ENCODE measurements around the gene KLHL3. TPM values are rescaled to one million over a fixed set of nuclear protein-coding genes. Genes with fewer than 3 reads are reported as not detected.
"Not testable (repeated sequence)": the region's sequence is repeated elsewhere in the genome, so short reads cannot be mapped to it uniquely, and the experiment has no call there.

The KLHL3 gene
- total RNA-seq, 1 experiment from 2014 or later = 0.58 TPM

DNA sequence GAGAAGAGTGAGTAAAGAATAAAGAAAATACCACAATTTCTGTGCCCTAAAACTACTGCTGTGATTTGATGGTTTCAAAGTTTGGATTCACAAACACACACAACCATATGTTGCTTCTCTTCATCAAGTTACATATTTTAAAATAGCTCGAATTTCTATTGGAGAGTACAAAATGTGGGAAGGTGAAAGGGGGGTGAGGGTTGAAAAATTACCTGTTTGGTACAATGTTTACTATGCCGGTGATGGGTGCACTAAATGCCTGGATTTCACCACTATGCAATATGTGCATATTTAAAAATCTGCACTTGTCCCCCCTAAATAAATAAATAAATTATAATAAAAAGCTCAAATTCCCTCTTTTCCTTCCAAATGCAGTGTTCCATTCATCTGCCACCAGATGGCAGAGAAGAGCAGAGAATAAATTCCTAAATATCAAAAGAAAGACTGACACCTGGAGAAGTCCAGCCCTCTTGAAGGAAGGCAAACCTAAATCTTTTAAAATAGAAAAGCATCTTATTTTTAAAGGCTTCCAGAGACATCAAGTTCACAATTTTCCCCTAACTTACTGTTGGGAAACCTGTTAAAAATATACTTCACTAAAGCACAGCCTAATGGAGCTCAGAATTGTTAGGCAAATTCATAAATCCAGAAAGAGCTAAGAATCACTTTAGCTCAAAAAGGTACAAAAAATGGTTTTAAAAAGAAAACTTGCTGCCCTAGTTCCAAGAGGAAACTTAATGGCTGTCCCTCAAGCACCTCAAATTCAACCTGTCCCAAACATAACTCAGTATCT lies 43.1 kb upstream of the KLHL3 start:
- CTCF ChIA-PET = interaction anchor here (0.5 to 1.8 kb wide), 7 partner anchors 27 to 676 kb away, joined by 3 to 10 read pairs (median 5); no protein-coding TSS in a partner anchor
- Histone ChIP-seq H3K27me3 (replicated peaks; ENCODE audit: insufficient read depth, low read depth, low read length, poor library complexity) (peaks cover 3% of the 10 kb centered on the region), H3K27ac (ENCODE audit: low read depth, low read length, poor library complexity, severe bottlenecking) (no peak overlapping the region), H3K36me3 (ENCODE audit: insufficient read depth, low read length, poor library complexity, severe bottlenecking) (no peaks in the 10 kb centered on the region), H3K4me3 (ENCODE audit: low read depth, low read length, poor library complexity, severe bottlenecking) (no peak overlapping the region), H3K4me1 (ENCODE audit: insufficient read depth, low read length, poor library complexity, severe bottlenecking) (no peaks in the 10 kb centered on the region), H3K9me3 (ENCODE audit: low read depth, low read length, poor library complexity, severe bottlenecking) (no peaks in the 10 kb centered on the region)
- TF ChIP-seq EZH2 (IDR thresholded peaks at IDR 0.05; ENCODE audit: borderline replicate concordance, low read depth, low read length, poor library complexity, severe bottlenecking) = no peak
- TF ChIP-seq, protein P1, sequence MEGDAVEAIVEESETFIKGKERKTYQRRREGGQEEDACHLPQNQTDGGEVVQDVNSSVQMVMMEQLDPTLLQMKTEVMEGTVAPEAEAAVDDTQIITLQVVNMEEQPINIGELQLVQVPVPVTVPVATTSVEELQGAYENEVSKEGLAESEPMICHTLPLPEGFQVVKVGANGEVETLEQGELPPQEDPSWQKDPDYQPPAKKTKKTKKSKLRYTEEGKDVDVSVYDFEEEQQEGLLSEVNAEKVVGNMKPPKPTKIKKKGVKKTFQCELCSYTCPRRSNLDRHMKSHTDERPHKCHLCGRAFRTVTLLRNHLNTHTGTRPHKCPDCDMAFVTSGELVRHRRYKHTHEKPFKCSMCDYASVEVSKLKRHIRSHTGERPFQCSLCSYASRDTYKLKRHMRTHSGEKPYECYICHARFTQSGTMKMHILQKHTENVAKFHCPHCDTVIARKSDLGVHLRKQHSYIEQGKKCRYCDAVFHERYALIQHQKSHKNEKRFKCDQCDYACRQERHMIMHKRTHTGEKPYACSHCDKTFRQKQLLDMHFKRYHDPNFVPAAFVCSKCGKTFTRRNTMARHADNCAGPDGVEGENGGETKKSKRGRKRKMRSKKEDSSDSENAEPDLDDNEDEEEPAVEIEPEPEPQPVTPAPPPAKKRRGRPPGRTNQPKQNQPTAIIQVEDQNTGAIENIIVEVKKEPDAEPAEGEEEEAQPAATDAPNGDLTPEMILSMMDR (conservative IDR thresholded peaks at IDR 0.05; ENCODE audit: low read depth, low read length) = peak; percentile 80
- DNase-seq (ENCODE audit: low spot score) = peak; percentile 60
- POLR2A ChIA-PET (ENCODE audit: low non-redundant PET) = no interaction called here
- intact Hi-C loops (cut with micrococcal nuclease; ENCODE audit: unreplicated experiment) = loop anchor here (1.0 to 2.0 kb wide), 2 partner anchors 43 to 290 kb away; no protein-coding TSS in a partner anchor
- no TSS peak for BruUV-seq (replicated peaks)

DNA sequence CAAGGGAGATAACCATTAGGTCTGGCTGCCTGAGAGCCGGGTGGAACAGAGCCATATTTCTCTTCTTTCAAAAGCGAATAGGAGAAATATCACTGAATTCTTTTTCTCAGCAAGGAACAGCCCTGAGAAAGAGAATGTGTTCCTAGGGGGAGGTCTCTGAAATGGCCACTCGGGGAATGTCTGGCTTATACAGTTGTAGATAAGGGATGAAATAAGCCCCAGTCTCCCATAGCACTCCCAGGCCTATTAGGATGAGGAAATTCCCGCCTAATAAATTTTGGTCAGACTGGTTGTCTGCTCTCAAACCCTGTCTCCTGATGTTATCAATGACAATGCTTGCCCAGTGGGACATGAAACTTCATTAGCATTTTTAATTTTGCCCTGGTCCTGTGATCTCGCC lies 32.0 kb upstream of the KLHL3 start:
- H3K4me3 ChIP-seq (ENCODE audit: low read depth, low read length, poor library complexity, severe bottlenecking); H3K27me3 ChIP-seq (replicated peaks; ENCODE audit: insufficient read depth, low read depth, low read length, poor library complexity); BruUV-seq (replicated peaks); CTCF ChIA-PET; intact Hi-C loops (cut with micrococcal nuclease; ENCODE audit: unreplicated experiment); DNase-seq (ENCODE audit: low spot score); POLR2A ChIA-PET (ENCODE audit: low non-redundant PET); H3K4me1 ChIP-seq (ENCODE audit: insufficient read depth, low read length, poor library complexity, severe bottlenecking); H3K36me3 ChIP-seq (ENCODE audit: insufficient read depth, low read length, poor library complexity, severe bottlenecking); H3K9me3 ChIP-seq (ENCODE audit: low read depth, low read length, poor library complexity, severe bottlenecking); H3K27ac ChIP-seq (ENCODE audit: low read depth, low read length, poor library complexity, severe bottlenecking): not testable (repeated sequence)

DNA sequence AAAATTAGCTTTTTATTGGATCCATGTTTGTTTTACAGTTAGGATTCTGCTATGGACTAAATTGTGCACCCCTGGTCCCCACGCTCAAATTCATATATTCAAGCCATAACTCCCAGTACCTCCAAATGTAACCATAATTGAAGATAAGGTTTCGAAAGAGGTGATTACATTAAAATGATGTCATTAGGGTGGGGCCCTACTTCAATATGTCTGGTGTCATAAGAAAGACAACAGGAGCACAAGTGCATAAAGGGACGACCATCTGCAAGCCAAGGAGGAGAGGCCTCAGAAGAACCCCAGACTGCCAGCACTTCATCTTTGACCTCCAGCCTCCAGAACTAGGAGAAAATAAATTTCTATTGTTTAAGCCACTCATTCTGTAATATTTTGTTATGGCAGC lies 25.7 kb upstream of the KLHL3 start:
- intact Hi-C loops (cut with micrococcal nuclease; ENCODE audit: unreplicated experiment) = no loop called here
- H3K27me3 ChIP-seq (replicated peaks; ENCODE audit: insufficient read depth, low read depth, low read length, poor library complexity) = peaks cover 6% of the 10 kb centered on the region
- no peak for DNase-seq (ENCODE audit: low spot score)
- BruUV-seq (replicated peaks) = no TSS peak
- no peaks in the 10 kb centered on the region for H3K9me3 ChIP-seq (ENCODE audit: low read depth, low read length, poor library complexity, severe bottlenecking)
- no peaks in the 10 kb centered on the region for H3K4me1 ChIP-seq (ENCODE audit: insufficient read depth, low read length, poor library complexity, severe bottlenecking)
- no peak overlapping the region for H3K4me3 ChIP-seq (ENCODE audit: low read depth, low read length, poor library complexity, severe bottlenecking)
- ChIA-PET POLR2A (ENCODE audit: low non-redundant PET) (no interaction called here), CTCF (no interaction called here)
- no peak for TF ChIP-seq EZH2 (IDR thresholded peaks at IDR 0.05; ENCODE audit: borderline replicate concordance, low read depth, low read length, poor library complexity, severe bottlenecking)
- TF ChIP-seq, protein P1 (conservative IDR thresholded peaks at IDR 0.05; ENCODE audit: low read depth, low read length) = no peak
- H3K27ac ChIP-seq (ENCODE audit: low read depth, low read length, poor library complexity, severe bottlenecking) = no peak overlapping the region
- no peaks in the 10 kb centered on the region for H3K36me3 ChIP-seq (ENCODE audit: insufficient read depth, low read length, poor library complexity, severe bottlenecking)

Data from A673 (cell line).